Left ventricle myocardium inferior (tissue), 1 donor: ENCODE results near the gene KCNMB2. TPM values are rescaled to one million over a fixed set of nuclear protein-coding genes. Genes with fewer than 3 reads are reported as not detected.
A peak's percentile ranks its signal among the peaks of the same experiment; 100 is the strongest.
"Not testable (repeated sequence)": the region's sequence is repeated elsewhere in the genome, so short reads cannot be mapped to it uniquely, and the experiment has no call there.

Experiments
- DNase-seq: peaks from one replicate; pipeline ENCODE4 v3.0.0-alpha.2; 2020
- H3K27ac ChIP-seq: fragments of 200-600 bp; replicated peaks from 2 replicates; pipeline ENCODE4 v1.8.0; 2021
- H3K27me3 ChIP-seq: fragments of 200-600 bp; 2 replicates; pipeline ENCODE4 v1.8.0; 2021; ENCODE audit warnings: low read depth
- H3K36me3 ChIP-seq: fragments of 200-600 bp; 2 replicates; pipeline ENCODE4 v1.8.0; 2021
- H3K4me1 ChIP-seq: fragments of 200-600 bp; 2 replicates; pipeline ENCODE4 v1.8.0; 2021
- H3K4me3 ChIP-seq: fragments of 200-600 bp; 2 replicates; pipeline ENCODE4 v1.8.0; 2021; ENCODE audit warnings: mild to moderate bottlenecking, moderate library complexity
- H3K9me3 ChIP-seq: fragments of 200-600 bp; replicated peaks from 2 replicates; pipeline ENCODE4 v1.8.0; 2021
- intact Hi-C: fragments of 100-400 bp; cut with micrococcal nuclease; formaldehyde crosslinking; loops from one replicate; pipeline ENCODE4 v1.11.0; 2022
- total RNA-seq: library from RNA; stranded (reverse); fragmentation: NEBNext Ultra II Directional; extraction: Animal tissue kit (Norgen Biotek cat#: 25700); gene quantifications from one replicate; pipeline ENCODE4 v1.2.1, GENCODE V29; 2021
- TF ChIP-seq, protein P1 (sequence below): fragments of 200-600 bp; IDR thresholded peaks from 2 replicates; pipeline ENCODE4 v1.8.0; 2021; ENCODE audit warnings: antibody characterized with exemption, mild to moderate bottlenecking, borderline replicate concordance
- donor health status: DM: no; HTN: yes; CAD: no; lungs with severe emphysema.

Gene KCNMB2
- total RNA-seq, 1 donor from 2014 or later: 2.1 TPM

DNA sequence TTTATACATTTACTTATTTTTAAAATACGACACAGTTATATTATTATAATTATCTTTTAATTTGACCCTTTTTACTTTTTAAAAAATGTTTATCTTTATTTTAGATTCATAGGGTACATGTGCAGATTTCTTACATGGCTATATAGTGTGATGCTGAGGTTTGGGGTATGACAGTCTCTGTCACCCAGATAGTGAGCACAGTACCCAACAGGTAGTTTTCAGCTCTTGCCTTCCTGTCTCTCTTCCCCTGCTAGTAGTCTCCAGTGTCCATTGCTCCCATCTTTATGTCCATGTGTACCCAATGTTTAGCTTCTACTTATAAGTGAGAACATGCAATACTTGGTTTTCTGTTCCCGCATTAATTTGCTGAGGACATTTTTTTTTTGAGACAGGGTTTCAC is 21.8 kb upstream of the KCNMB2 start:
- Histone ChIP-seq H3K36me3 (no peaks in the 10 kb centered on the region), H3K27ac (no peak overlapping the region), H3K4me1 (peaks cover 24% of the 10 kb centered on the region), H3K27me3 (no peaks in the 10 kb centered on the region), H3K9me3 (no peaks in the 10 kb centered on the region), H3K4me3 (no peak overlapping the region)
- TF ChIP-seq, protein P1, sequence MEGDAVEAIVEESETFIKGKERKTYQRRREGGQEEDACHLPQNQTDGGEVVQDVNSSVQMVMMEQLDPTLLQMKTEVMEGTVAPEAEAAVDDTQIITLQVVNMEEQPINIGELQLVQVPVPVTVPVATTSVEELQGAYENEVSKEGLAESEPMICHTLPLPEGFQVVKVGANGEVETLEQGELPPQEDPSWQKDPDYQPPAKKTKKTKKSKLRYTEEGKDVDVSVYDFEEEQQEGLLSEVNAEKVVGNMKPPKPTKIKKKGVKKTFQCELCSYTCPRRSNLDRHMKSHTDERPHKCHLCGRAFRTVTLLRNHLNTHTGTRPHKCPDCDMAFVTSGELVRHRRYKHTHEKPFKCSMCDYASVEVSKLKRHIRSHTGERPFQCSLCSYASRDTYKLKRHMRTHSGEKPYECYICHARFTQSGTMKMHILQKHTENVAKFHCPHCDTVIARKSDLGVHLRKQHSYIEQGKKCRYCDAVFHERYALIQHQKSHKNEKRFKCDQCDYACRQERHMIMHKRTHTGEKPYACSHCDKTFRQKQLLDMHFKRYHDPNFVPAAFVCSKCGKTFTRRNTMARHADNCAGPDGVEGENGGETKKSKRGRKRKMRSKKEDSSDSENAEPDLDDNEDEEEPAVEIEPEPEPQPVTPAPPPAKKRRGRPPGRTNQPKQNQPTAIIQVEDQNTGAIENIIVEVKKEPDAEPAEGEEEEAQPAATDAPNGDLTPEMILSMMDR: no peak
- intact Hi-C loops: no loop called here
- no peak for DNase-seq

DNA sequence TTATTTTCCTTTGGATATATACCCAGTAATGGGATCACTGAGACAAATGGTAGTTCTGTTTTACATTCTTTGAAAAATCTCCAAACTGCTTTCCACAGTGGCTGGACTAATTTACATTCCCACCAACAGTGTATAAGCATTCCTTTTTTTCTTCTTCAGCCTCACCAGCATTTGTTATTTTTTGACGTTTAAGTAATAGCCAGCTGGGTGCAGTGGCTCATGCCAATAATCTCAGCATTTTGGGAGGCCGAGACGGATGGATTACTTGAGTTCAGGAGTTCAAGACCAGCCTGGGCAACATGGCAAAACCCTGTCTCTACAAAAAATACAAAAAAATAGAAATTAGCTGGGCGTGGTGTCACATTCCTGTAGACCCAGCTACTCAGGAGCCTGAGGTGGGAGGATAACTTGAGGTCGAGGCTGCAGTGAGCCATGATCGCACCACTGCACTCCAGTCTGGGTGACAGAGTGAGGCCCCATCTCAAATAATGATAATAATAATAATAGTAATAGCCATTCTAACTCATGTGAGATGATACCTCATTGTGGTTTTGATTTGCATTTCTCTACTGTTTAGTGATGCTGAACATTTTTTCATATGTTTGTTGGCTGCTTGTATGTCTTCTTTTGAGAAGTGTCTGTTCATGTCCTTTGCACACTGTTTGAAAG is 21.0 kb upstream of the KCNMB2 start:
- H3K4me1 ChIP-seq: peaks cover 27% of the 10 kb centered on the region
- H3K4me3 ChIP-seq, H3K9me3 ChIP-seq, H3K27ac ChIP-seq, intact Hi-C loops, H3K27me3 ChIP-seq, DNase-seq, H3K36me3 ChIP-seq: not testable (repeated sequence)

DNA sequence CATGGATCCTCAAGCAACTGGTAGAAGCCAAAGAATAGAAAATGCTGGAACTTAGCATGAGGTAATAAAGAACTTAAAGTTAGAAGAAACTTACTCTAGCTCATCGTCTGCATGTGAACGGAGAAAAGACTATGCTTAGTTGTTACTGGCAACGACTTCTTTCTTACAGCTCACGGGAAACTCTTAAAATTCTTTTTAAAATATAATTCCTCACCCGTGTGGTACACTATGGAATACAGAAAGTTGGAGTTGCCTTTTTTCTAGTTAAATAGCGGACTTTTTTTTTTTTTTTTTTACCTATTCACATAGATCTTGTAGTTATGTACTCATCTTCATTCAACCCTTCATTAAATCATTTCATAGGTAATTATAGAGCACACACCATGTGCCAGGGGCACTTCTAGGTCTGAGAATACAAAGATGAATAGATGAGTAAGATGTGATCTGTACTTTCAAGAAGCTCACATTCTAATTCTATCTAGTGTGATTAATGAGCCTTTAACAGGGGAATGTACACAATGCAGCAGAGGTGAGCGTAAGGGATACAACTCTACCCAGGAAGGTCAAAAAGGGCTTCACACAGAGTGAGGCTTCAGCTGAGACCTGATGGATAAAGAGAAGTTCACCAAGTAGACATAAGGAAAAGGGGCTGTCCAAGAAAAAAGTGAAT is 18.4 kb upstream of the KCNMB2 start:
- Histone ChIP-seq H3K27ac (peak overlapping the region; percentile 39), H3K4me1 (peaks cover 31% of the 10 kb centered on the region), H3K36me3 (no peaks in the 10 kb centered on the region), H3K27me3 (no peaks in the 10 kb centered on the region), H3K4me3 (no peak overlapping the region), H3K9me3 (no peaks in the 10 kb centered on the region)
- no peak for DNase-seq
- intact Hi-C loops: no loop called here
- TF ChIP-seq, protein P1: no peak

DNA sequence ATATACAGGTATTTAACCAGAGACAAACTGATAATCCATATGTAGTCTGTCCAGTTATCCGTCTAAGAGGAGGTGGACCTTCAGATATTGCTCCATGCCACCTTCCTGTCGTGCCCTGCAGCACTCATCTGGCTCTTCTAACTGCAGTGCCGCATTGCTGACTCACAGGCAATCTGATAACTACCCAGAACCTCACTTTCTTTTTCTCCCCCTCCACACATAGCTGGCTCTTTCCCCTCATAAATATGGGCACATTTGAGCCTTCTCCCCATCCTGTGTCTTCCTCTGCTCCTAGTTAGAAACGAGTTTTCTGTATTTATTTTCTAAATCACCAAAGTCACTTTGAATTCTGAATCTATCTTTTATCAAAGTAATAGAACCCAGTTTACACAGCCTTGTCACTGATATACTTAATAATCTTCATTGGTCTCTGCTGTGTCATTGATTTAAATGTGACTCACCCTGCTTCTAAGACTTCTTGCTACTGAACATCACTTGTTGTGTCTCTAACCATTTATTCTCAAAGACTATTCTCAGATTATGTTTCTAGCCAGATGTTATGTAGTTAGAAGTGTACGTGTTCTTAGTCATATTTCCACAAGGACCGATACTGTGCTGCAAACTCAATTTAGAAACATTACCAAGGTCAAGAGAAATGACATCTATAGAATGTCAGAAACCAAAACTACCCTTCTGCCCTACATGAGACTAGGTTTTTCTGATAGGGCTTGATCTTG is 17.4 kb upstream of the KCNMB2 start:
- Histone ChIP-seq H3K4me1 (peaks cover 31% of the 10 kb centered on the region), H3K9me3 (no peaks in the 10 kb centered on the region), H3K4me3 (no peak overlapping the region), H3K36me3 (no peaks in the 10 kb centered on the region), H3K27ac (no peak overlapping the region), H3K27me3 (no peaks in the 10 kb centered on the region)
- TF ChIP-seq, protein P1: no peak
- intact Hi-C loops: no loop called here
- DNase-seq: no peak

DNA sequence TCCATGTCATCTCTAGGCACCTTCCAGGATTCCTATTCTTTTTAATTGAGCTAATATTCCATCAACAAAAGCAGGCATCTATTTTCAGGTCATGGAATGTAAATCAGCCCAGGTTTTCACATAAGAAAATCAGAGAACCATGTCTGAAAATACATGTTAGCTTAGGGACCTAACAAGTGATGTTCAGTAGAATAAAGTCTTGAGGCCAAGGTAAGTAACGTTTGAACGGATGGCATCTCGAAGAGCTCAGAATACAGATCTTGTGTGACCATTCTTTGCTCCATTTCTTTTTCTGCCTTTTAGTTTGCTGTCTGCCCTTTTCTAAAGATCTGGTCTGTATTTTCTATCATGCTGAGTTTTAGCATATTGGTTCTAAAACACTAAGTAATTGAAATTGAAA is 16.5 kb upstream of the KCNMB2 start:
- Histone ChIP-seq H3K4me3 (no peak overlapping the region), H3K9me3 (no peaks in the 10 kb centered on the region), H3K36me3 (no peaks in the 10 kb centered on the region), H3K4me1 (peaks cover 31% of the 10 kb centered on the region), H3K27ac (no peak overlapping the region), H3K27me3 (no peaks in the 10 kb centered on the region)
- DNase-seq: no peak
- TF ChIP-seq, protein P1: no peak
- intact Hi-C loops: no loop called here

DNA sequence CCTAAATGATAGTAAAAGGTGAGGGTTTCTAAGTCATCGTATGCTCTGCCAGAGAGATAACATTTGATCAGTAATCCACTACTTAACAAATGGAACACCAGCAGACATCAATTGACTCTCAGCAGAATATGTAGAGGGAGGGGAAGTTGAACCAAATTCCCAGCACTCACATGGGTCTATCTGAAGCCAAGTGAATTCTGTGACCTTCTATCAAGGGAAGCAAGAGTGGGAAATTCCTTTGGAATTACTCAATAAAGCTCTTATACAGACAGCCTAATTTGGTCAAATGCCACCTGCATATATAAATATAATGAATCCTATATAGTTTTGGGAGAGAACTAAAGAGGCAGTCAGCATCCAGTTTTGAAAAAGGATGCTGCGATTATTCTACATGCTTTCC is 15.8 kb upstream of the KCNMB2 start:
- intact Hi-C loops: no loop called here
- H3K27ac ChIP-seq: no peak overlapping the region
- TF ChIP-seq, protein P1: no peak

More for the DNA sequence above, 15.8 kb upstream of the KCNMB2 start:
- Histone ChIP-seq H3K9me3 (no peaks in the 10 kb centered on the region), H3K27me3 (no peaks in the 10 kb centered on the region), H3K4me3 (no peak overlapping the region), H3K4me1 (peaks cover 31% of the 10 kb centered on the region), H3K36me3 (no peaks in the 10 kb centered on the region)
- no peak for DNase-seq
